Measurements from ENCODE around the gene DISP1.
"Not testable (repeated sequence)": the region's sequence is repeated elsewhere in the genome, so short reads cannot be mapped to it uniquely, and the experiment has no call there.

DISP1 gene

DNA sequence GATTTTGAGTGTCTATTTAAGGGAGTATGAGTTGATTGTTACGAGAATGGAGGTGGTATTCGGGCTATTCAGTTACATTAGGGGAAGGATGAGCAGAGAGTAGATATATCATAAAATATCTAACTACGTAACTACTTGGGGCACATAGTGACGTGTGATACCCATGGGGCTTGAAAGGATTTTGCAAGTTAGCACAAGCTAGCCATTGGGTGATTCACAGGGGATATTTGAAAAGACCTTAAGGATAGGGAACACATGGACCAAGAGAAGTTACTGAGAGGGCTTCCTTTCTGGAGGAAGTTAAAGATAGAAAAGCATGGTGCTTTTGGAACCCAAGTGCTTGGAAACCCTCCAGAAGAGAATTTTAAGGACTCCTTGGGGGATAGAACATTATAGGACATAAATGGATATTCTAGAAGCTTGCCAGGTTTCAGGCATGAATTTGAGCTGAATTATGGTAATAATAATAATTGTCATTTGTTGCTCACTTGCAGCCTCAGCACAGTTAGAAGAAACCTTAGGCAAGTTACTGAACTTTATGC is 5.4 kb downstream of the DISP1 start:
- H3K9me3 ChIP-seq = no peaks in the 10 kb centered on the region
- H3K4me1 ChIP-seq = peaks cover 13% of the 10 kb centered on the region
- no peaks in the 10 kb centered on the region for H3K36me3 ChIP-seq
- no peak overlapping the region for H3K27ac ChIP-seq
- H3K9ac ChIP-seq = no peak overlapping the region
- no peak overlapping the region for H3K4me3 ChIP-seq
- no peaks in the 10 kb centered on the region for H3K27me3 ChIP-seq
- H3K4me2 ChIP-seq = no peak overlapping the region
- no peak for TF ChIP-seq Cebpa-rat (IDR thresholded peaks at IDR 0.05)
- no peaks in the 10 kb centered on the region for H4K20me1 ChIP-seq

- Histone ChIP-seq H3K27ac (no peak overlapping the region), H3K9me3 (no peaks in the 10 kb centered on the region), H3K9ac (no peak overlapping the region), H3K27me3 (no peaks in the 10 kb centered on the region), H3K4me2 (no peak overlapping the region), H3K4me1 (peaks cover 3% of the 10 kb centered on the region), H3K4me3 (no peak overlapping the region), H3K36me3 (no peaks in the 10 kb centered on the region), H4K20me1 (no peaks in the 10 kb centered on the region)
- no peak for TF ChIP-seq Cebpa-rat (IDR thresholded peaks at IDR 0.05)
Observed at GRCh38 chr1:222821239-222821638, 6.4 kb downstream of the DISP1 start.

DNA sequence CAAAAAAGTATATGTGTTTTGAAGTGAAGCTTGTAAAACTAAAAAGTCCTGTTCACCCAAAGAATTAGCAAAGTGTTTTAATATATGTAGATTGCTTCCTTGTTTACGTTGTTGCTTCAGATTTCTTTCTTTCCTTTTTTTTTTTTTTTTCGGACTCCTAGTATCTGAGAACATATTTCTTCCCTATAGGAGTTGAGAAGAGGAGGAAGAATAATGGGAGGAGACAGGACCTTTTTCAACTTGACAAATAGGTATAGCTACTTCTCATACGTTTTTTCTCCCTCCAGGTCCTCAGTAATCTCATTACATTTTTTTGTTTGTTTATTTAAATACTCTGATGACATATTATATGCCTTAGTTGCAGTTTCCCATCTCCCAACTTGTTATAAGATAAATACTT is 8.9 kb downstream of the DISP1 start:
- H3K4me1 ChIP-seq = no peaks in the 10 kb centered on the region
- no peaks in the 10 kb centered on the region for H3K27me3 ChIP-seq
- no peak overlapping the region for H3K4me2 ChIP-seq
- no peak overlapping the region for H3K27ac ChIP-seq
- H3K4me3 ChIP-seq = no peak overlapping the region
- no peaks in the 10 kb centered on the region for H4K20me1 ChIP-seq
- H3K36me3 ChIP-seq = no peaks in the 10 kb centered on the region
- TF ChIP-seq Cebpa-rat (IDR thresholded peaks at IDR 0.05) = no peak
- H3K9me3 ChIP-seq = no peaks in the 10 kb centered on the region
- no peak overlapping the region for H3K9ac ChIP-seq

DNA sequence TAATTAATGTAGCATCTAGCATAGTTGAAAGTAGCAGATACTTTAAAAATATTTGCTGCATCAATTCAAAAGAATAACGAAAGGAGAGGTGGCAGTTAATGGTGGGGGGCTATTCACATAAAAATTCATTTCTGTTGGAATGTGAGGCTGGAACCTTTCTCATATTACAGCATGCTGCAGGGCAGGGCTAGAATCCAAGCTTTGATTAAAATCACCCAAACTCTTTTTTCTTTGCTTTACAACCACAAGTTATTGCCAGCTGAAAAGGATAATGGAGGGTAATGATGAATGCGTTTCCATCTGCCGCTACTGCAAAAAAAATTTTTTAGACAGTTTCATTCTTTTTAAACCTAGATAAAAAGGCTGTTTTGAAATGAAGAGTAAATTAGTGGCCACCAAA is 9.8 kb downstream of the DISP1 start:
- H3K27ac ChIP-seq = no peak overlapping the region
- no peaks in the 10 kb centered on the region for H3K9me3 ChIP-seq
- H3K27me3 ChIP-seq = no peaks in the 10 kb centered on the region
- no peak overlapping the region for H3K4me3 ChIP-seq
- TF ChIP-seq Cebpa-rat (IDR thresholded peaks at IDR 0.05) = no peak
- H3K4me1 ChIP-seq = no peaks in the 10 kb centered on the region
- no peak overlapping the region for H3K9ac ChIP-seq
- H4K20me1 ChIP-seq = no peaks in the 10 kb centered on the region
- H3K4me2 ChIP-seq = no peak overlapping the region
- H3K36me3 ChIP-seq = no peaks in the 10 kb centered on the region

GRCh38 chr1:222828939-222829338 is 14.1 kb downstream of the DISP1 start:
- Histone ChIP-seq H3K36me3 (no peaks in the 10 kb centered on the region), H3K4me1 (no peaks in the 10 kb centered on the region), H3K27me3 (no peaks in the 10 kb centered on the region), H3K9me3 (no peaks in the 10 kb centered on the region), H3K4me2 (no peak overlapping the region), H3K4me3 (no peak overlapping the region), H4K20me1 (no peaks in the 10 kb centered on the region), H3K9ac (no peak overlapping the region), H3K27ac (no peak overlapping the region)
- TF ChIP-seq Cebpa-rat (IDR thresholded peaks at IDR 0.05) = no peak

- H3K4me1 ChIP-seq = no peaks in the 10 kb centered on the region
- no peak for TF ChIP-seq Cebpa-rat (IDR thresholded peaks at IDR 0.05)
- no peak overlapping the region for H3K9ac ChIP-seq
- H3K36me3 ChIP-seq = no peaks in the 10 kb centered on the region
- H3K4me2 ChIP-seq = no peak overlapping the region
- H3K4me3 ChIP-seq = no peak overlapping the region
- H3K27ac ChIP-seq = no peak overlapping the region
- H4K20me1 ChIP-seq = no peaks in the 10 kb centered on the region
- H3K27me3 ChIP-seq = no peaks in the 10 kb centered on the region
- H3K9me3 ChIP-seq = no peaks in the 10 kb centered on the region
Observed at GRCh38 chr1:222829868-222830267, 15.0 kb downstream of the DISP1 start.

- H3K9me3 ChIP-seq = no peaks in the 10 kb centered on the region
- no peak for TF ChIP-seq Cebpa-rat (IDR thresholded peaks at IDR 0.05)
- no peak overlapping the region for H3K9ac ChIP-seq
- H3K27ac ChIP-seq = no peak overlapping the region
- H3K4me1 ChIP-seq = no peaks in the 10 kb centered on the region
- no peaks in the 10 kb centered on the region for H3K27me3 ChIP-seq
- H4K20me1 ChIP-seq = no peaks in the 10 kb centered on the region
- H3K36me3 ChIP-seq = no peaks in the 10 kb centered on the region
- H3K4me2 ChIP-seq = no peak overlapping the region
- no peak overlapping the region for H3K4me3 ChIP-seq
Observed at GRCh38 chr1:222833356-222833876, 18.6 kb downstream of the DISP1 start.

DNA sequence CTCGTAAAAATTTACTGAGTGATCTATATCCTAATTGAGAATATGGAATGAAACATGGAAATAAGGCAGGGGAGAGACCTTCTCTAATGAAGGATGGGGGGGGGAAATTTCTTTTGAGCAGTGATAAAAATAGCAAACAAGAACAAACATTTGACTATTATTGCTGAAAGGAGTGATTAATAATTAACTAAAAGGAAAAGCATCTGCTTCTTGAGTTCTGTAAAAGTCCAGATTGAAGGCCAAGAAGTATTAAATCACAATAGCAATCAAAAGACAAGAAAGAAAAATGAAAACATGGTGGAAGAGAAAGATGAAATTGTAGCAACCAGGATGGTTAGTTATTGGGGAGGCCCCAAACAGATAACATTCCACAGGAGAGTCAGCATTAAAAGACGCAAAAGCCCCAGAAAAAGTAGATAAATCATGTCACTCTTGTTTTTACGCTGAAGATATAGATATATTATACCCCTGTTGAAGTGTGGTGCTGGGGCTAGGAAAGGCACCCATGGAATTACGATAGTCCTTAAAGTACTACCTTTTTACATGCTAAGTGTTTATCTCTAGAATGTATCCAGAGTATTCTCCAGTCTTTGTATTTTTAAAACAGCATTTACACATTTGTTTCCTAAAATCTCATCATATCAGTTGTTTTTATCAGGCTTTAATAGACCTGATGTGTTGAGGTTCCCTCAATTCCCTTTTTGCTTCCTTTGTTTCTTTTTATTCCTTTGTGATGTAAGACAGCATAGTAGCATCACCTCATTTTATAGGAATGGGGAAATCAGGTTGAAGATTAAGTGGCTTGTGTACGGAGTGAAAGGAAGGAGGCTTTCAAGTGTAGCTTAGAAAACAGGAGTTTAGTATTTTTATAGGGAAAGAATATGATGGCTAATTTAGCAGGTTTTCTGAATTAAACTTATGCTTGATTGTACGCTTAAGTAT is 28.9 kb downstream of the DISP1 start:
- no peak overlapping the region for H3K27ac ChIP-seq

DNA sequence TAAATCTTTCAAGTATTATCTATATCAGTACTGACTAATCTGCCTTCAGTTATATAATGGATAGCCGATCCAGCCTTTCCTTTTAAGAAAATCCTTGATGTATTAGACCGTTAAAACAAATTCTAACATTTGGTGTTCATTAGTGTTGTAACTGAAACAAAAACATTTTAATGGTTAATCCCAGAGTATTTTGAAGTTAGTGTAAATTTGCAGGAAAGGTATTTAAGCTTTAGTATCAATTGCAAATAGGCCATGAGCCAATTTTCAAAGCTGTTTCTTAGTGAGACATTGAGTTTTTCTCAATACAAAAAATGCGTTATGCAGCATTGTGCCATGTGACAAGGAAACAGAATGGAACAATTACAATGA is 29.6 kb downstream of the DISP1 start:
- no peak for TF ChIP-seq Cebpa-rat (IDR thresholded peaks at IDR 0.05)
- no peaks in the 10 kb centered on the region for H4K20me1 ChIP-seq
- no peak overlapping the region for H3K4me3 ChIP-seq
- peaks cover under 1% of the 10 kb centered on the region; the same call in 1 of the 2 replicates for H3K9me3 ChIP-seq
- no peaks in the 10 kb centered on the region for H3K36me3 ChIP-seq
- no peak overlapping the region for H3K9ac ChIP-seq
- H3K27me3 ChIP-seq = no peaks in the 10 kb centered on the region
- no peaks in the 10 kb centered on the region for H3K4me1 ChIP-seq
- no peak overlapping the region for H3K4me2 ChIP-seq
- H3K27ac ChIP-seq = no peak overlapping the region

More for the DNA sequence above, 28.9 kb downstream of the DISP1 start:
- Histone ChIP-seq H4K20me1 (no peaks in the 10 kb centered on the region), H3K36me3 (0 out of 2 replicates have a peak, but pooled peaks cover 5% of the 10 kb centered on the region), H3K4me3 (no peak overlapping the region), H3K9ac (no peak overlapping the region), H3K9me3 (peaks cover 6% of the 10 kb centered on the region; the same call in 1 of the 2 replicates), H3K4me1 (no peaks in the 10 kb centered on the region), H3K27me3 (no peaks in the 10 kb centered on the region), H3K4me2 (no peak overlapping the region)
- no peak for TF ChIP-seq Cebpa-rat (IDR thresholded peaks at IDR 0.05)

DNA sequence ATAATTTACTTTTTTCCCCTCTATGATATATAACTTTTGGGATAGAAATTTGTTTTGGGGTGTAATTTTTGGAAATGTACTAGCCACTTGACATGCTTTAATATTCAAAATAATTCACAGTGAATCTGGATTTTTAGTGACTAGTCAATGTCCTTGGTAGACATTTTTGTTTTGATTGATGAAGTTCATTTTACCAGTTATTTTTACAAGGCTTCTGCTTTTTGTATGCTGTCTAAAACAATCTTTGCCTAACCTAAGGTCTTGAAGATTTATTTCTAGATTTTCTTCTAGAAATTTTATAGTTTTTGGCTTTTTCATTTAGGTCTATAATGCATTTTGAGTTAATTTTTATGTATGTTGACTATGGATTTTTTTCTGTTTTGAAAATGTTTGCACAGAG is 30.9 kb downstream of the DISP1 start:
- H3K4me1 ChIP-seq = no peaks in the 10 kb centered on the region
- H4K20me1 ChIP-seq = no peaks in the 10 kb centered on the region
- no peak for TF ChIP-seq Cebpa-rat (IDR thresholded peaks at IDR 0.05)
- no peak overlapping the region for H3K4me2 ChIP-seq
- no peak overlapping the region for H3K4me3 ChIP-seq
- H3K27me3 ChIP-seq = no peaks in the 10 kb centered on the region
- H3K9me3 ChIP-seq = no peaks in the 10 kb centered on the region
- no peaks in the 10 kb centered on the region for H3K36me3 ChIP-seq
- no peak overlapping the region for H3K9ac ChIP-seq
- no peak overlapping the region for H3K27ac ChIP-seq

GRCh38 chr1:222850550-222850949 is 35.7 kb downstream of the DISP1 start:
- not testable (repeated sequence) for H3K4me2 ChIP-seq, H3K36me3 ChIP-seq, H4K20me1 ChIP-seq, H3K9ac ChIP-seq, H3K4me3 ChIP-seq, H3K9me3 ChIP-seq, H3K4me1 ChIP-seq, H3K27me3 ChIP-seq, H3K27ac ChIP-seq

Measured in BLaER1 (cell line).